OCI-LY3 (cell line): ENCODE results near the gene PDCD6IP.
"Not testable (repeated sequence)": the region's sequence is repeated elsewhere in the genome, so short reads cannot be mapped to it uniquely, and the experiment has no call there.

Experiments
- H2AFZ ChIP-seq: fragments of 200-600, 300-600 bp; shearing (Covaris generic); 2 replicates; pipeline ENCODE4 v1.6.0; 2014; ENCODE audit warnings: antibody characterized with exemption, low read depth, low read length
- H3K27ac ChIP-seq: fragments of 200-600, 300-600 bp; sonication (generic); 2 replicates; pipeline ENCODE4 v1.5.1; 2014; ENCODE audit warnings: mild to moderate bottlenecking, low read length, moderate library complexity, mixed read lengths
- H3K27me3 ChIP-seq: fragments of 200-600, 300-600 bp; sonication (generic); 2 replicates; pipeline ENCODE4 v1.6.1; 2014; ENCODE audit warnings: low read depth, low read length, mixed read lengths
- H3K36me3 ChIP-seq: fragments of 200-600, 300-600 bp; sonication (generic); replicated peaks from 2 replicates; pipeline ENCODE3; 2014; ENCODE audit warnings: low read depth, low read length, mixed read lengths
- H3K4me1 ChIP-seq: fragments of 300-600, 200-600 bp; sonication (generic); 2 replicates; pipeline ENCODE4 v1.6.1; 2014; ENCODE audit warnings: low read length, mixed read lengths
- H3K4me2 ChIP-seq: fragments of 200-600, 300-600 bp; sonication (generic); 2 replicates; pipeline ENCODE4 v1.6.1; 2014; ENCODE audit warnings: low read length, mixed read lengths
- H3K4me3 ChIP-seq: fragments of 300-600, 200-600 bp; sonication (generic); 2 replicates; pipeline ENCODE4 v1.5.1; 2014; ENCODE audit warnings: antibody characterized with exemption, mild to moderate bottlenecking, low read length, moderate library complexity
- H3K79me2 ChIP-seq: fragments of 300-600, 200-600 bp; shearing (Covaris generic); 2 replicates; pipeline ENCODE4 v1.6.1; 2014; ENCODE audit warnings: mild to moderate bottlenecking, low read length, mixed read lengths
- H3K9ac ChIP-seq: fragments of 300-600, 200-600 bp; shearing (Covaris generic); 2 replicates; pipeline ENCODE4 v1.6.0; 2014; ENCODE audit warnings: mild to moderate bottlenecking, low read length, moderate library complexity
- H3K9me3 ChIP-seq: fragments of 200-600, 300-600 bp; shearing (Covaris generic); 2 replicates; pipeline ENCODE4 v1.6.1; 2014; ENCODE audit warnings: low read length, mixed read lengths; ENCODE audit not compliant: insufficient read depth
- H4K20me1 ChIP-seq: fragments of 200-600, 300-600 bp; sonication (generic); 2 replicates; pipeline ENCODE4 v1.6.1; 2016; ENCODE audit warnings: low read length, mixed read lengths; ENCODE audit not compliant: insufficient read depth
- CTCF ChIP-seq: fragments of 200-600, 300-600 bp; sonication (generic); IDR thresholded peaks from 2 replicates; pipeline ENCODE4 v1.5.1; 2014; ENCODE audit warnings: antibody characterized with exemption, low read length, low read depth
- EZH2phosphoT487 ChIP-seq: fragments of 200-600 bp; shearing (Covaris generic); IDR thresholded peaks from 2 replicates; pipeline ENCODE4 v1.6.1; 2018; ENCODE audit warnings: antibody characterized with exemption, mixed run types, low read depth

PDCD6IP gene

GRCh38 chr3:33839283-33839682 is 40.9 kb downstream of the PDCD6IP start:
- H4K20me1 ChIP-seq: no peaks in the 10 kb centered on the region
- H3K9me3 ChIP-seq: no peaks in the 10 kb centered on the region
- H3K4me2 ChIP-seq: no peak overlapping the region
- no peaks in the 10 kb centered on the region for H3K27me3 ChIP-seq
- H3K4me1 ChIP-seq: peaks cover 11% of the 10 kb centered on the region
- H3K9ac ChIP-seq: no peak overlapping the region
- TF ChIP-seq CTCF (no peak), EZH2phosphoT487 (no peak)
- H3K4me3 ChIP-seq: no peak overlapping the region
- 0 out of 2 replicates have a peak, but pooled peaks cover under 1% of the 10 kb centered on the region for H3K79me2 ChIP-seq
- peaks cover 6% of the 10 kb centered on the region for H3K36me3 ChIP-seq
- H2AFZ ChIP-seq: no peak overlapping the region
- no peak overlapping the region for H3K27ac ChIP-seq

GRCh38 chr3:33840179-33840578 is 41.7 kb downstream of the PDCD6IP start:
- Histone ChIP-seq H3K36me3 (peaks cover 7% of the 10 kb centered on the region), H3K9ac (no peak overlapping the region), H3K79me2 (no peaks in the 10 kb centered on the region), H3K4me3 (no peak overlapping the region), H4K20me1 (no peaks in the 10 kb centered on the region), H3K27ac (no peak overlapping the region), H3K9me3 (no peaks in the 10 kb centered on the region), H3K4me1 (peaks cover 2% of the 10 kb centered on the region), H3K27me3 (no peaks in the 10 kb centered on the region), H2AFZ (no peak overlapping the region), H3K4me2 (no peak overlapping the region)
- TF ChIP-seq EZH2phosphoT487 (no peak), CTCF (no peak)

- Histone ChIP-seq H3K79me2 (no peaks in the 10 kb centered on the region), H3K4me1 (no peaks in the 10 kb centered on the region), H3K27me3 (no peaks in the 10 kb centered on the region), H3K36me3 (peaks cover 6% of the 10 kb centered on the region), H4K20me1 (no peaks in the 10 kb centered on the region), H3K4me3 (no peak overlapping the region), H2AFZ (no peak overlapping the region), H3K9me3 (no peaks in the 10 kb centered on the region), H3K9ac (no peak overlapping the region), H3K27ac (no peak overlapping the region), H3K4me2 (no peak overlapping the region)
- no peak for TF ChIP-seq CTCF
- no peak for TF ChIP-seq EZH2phosphoT487
Measured at GRCh38 chr3:33848624-33849347, 50.4 kb downstream of the PDCD6IP start.

GRCh38 chr3:33850599-33850998 is 52.2 kb downstream of the PDCD6IP start:
- H3K27me3 ChIP-seq, H2AFZ ChIP-seq, H3K9ac ChIP-seq, H3K4me3 ChIP-seq, H3K79me2 ChIP-seq, H4K20me1 ChIP-seq, H3K4me1 ChIP-seq, H3K27ac ChIP-seq, H3K9me3 ChIP-seq, H3K4me2 ChIP-seq, H3K36me3 ChIP-seq: not testable (repeated sequence)

- H2AFZ ChIP-seq, H3K4me1 ChIP-seq, H3K27ac ChIP-seq, H3K4me3 ChIP-seq, H3K9ac ChIP-seq, H3K27me3 ChIP-seq, H3K4me2 ChIP-seq, H3K79me2 ChIP-seq, H3K36me3 ChIP-seq, H3K9me3 ChIP-seq, H4K20me1 ChIP-seq: not testable (repeated sequence)
Measured at GRCh38 chr3:33855407-33855806, 57.0 kb downstream of the PDCD6IP start.
